HEK293 (cell line): ENCODE results near the gene KEL.

Experiments used
- CTCF ChIP-seq: fragments of 450-650 bp; formaldehyde crosslinking; IDR thresholded peaks from 2 replicates; pipeline ENCODE4 v1.5.1; 2016; ENCODE audit warnings: missing biosample characterization, missing genetic modification characterization
- EGR2 ChIP-seq: fragments of 450-650 bp; formaldehyde crosslinking; IDR thresholded peaks from 2 replicates; pipeline ENCODE4 v1.5.1; 2016; ENCODE audit warnings: low read depth, missing biosample characterization, missing genetic modification characterization
- PRDM10 ChIP-seq: fragments of 450-650 bp; formaldehyde crosslinking; IDR thresholded peaks from 2 replicates; pipeline ENCODE4 v1.5.1; 2016; ENCODE audit warnings: missing biosample characterization, missing genetic modification characterization
- ZNF292 ChIP-seq: fragments of 450-650 bp; formaldehyde crosslinking; IDR thresholded peaks from 2 replicates; pipeline ENCODE4 v1.5.1; 2016; ENCODE audit warnings: low read depth, missing biosample characterization, missing genetic modification characterization, borderline replicate concordance
- ZNF623 ChIP-seq: fragments of 450-650 bp; formaldehyde crosslinking; IDR thresholded peaks from 2 replicates; pipeline ENCODE4 v1.5.1; 2016; ENCODE audit warnings: missing biosample characterization, missing genetic modification characterization
- ZNF645 ChIP-seq: fragments of 450-650 bp; formaldehyde crosslinking; IDR thresholded peaks from 2 replicates; pipeline ENCODE4; 2016; ENCODE audit warnings: missing biosample characterization, missing genetic modification characterization
- ZNF660 ChIP-seq: fragments of 450-650 bp; IDR thresholded peaks from 2 replicates; pipeline ENCODE4 v1.5.1; 2018; ENCODE audit warnings: missing biosample characterization, mild to moderate bottlenecking, missing genetic modification characterization

GRCh38 chr7:142927949-142928348 is 34.2 kb downstream of the KEL start:
- TF ChIP-seq EGR2: no peak
- no peak for TF ChIP-seq ZNF660 (tag by site-specific recombination)
- TF ChIP-seq ZNF292 (tag by site-specific recombination): no peak
- no peak for TF ChIP-seq ZNF623
- no peak for TF ChIP-seq PRDM10 (tag by site-specific recombination)
- no peak for TF ChIP-seq CTCF (tag by site-specific recombination)
- TF ChIP-seq ZNF645: no peak
